Measurements from ENCODE around the gene VWCE. TPM values are rescaled to one million over a fixed set of nuclear protein-coding genes. Genes with fewer than 3 reads are reported as not detected.

The VWCE gene
- total and polyA plus RNA-seq, 9 of the 15 experiments (the other 6 are each of a cell fraction or from before 2014, with no cell fraction given), result 0.06 to 1.6 (median 0.63) TPM; not detected in 1

DNA sequence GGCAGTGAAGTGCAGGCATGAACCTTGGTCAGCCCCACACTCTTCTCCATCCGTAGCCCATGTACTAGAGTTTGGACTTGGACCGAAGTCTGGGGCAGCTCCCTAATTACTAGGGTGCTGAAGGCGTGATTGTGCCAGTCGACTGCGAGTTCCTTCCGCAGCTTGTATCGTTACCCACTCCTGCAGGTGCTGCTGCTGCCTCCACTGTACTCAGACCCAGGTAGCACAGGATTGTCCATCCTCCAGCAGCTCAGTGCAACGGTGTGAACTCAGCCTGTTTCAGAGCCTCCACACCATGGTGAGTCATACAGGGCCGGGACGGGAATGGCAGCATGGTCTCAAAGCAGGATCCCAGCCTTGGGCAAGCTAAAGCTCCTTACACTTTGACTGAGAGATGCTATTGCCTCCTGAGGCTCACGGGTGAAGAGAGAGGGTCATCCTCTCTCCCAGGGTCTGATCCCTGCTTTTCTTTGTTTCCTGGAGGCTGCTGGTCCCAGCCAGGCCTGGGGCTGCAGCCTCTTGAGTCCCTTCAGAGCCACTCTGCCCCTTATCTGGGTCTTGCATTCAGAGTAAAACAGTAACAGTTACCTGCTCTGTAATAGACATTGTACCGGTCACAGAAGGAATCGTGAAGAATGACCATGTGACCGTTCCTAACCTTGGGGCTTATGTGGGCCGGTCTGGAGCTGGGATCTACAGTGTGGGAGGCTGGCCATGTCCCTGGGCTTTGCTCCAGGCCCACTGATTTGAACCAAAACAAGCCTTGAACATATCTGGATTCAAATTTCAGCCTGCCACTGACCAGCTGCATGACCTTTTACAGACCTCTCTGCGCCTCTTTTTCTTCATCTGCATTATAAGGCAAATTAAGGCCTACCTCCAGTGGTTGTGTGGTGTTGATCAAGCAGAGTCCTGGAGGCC is 39.6 kb upstream of the VWCE start (continued):
- TF ChIP-seq CREM (IDR thresholded peaks at IDR 0.05; ENCODE audit: low read depth) (0 out of 2 replicates have a peak, but pooled peaks have one; percentile 9), NUFIP1 (IDR thresholded peaks at IDR 0.05; ENCODE audit: partially characterized antibody) (no peak), CBFA2T2 (conservative IDR thresholded peaks at IDR 0.05) (peak; percentile 50; the same call in 1 of the 2 replicates), STAT5B (CRISPR knock-in tag; IDR thresholded peaks at IDR 0.05) (no peak), NFYB (IDR thresholded peaks at IDR 0.05; ENCODE audit: extremely low read depth, insufficient read length) (no peak), SMARCA4 (IDR thresholded peaks at IDR 0.05) (peak; percentile 16; the same call in 1 of the 2 replicates), ZNF75A (CRISPR knock-in tag; IDR thresholded peaks at IDR 0.05) (no peak), THRAP3 (IDR thresholded peaks at IDR 0.05; ENCODE audit: borderline replicate concordance) (no peak), E2F3 (CRISPR knock-in tag; IDR thresholded peaks at IDR 0.05) (no peak), EHMT2 (IDR thresholded peaks at IDR 0.05) (0 out of 2 replicates have a peak, but pooled peaks have one; percentile 25), KDM1A (IDR thresholded peaks at IDR 0.05) (peak; percentile 72 to 76; a peak in 3 of 4 replicates), ZKSCAN8 (CRISPR knock-in tag; IDR thresholded peaks at IDR 0.05) (no peak), ZNF766 (CRISPR knock-in tag; conservative IDR thresholded peaks at IDR 0.05) (peak; percentile 61; the same call in 1 of the 2 replicates), TCF3 (CRISPR knock-in tag; IDR thresholded peaks at IDR 0.05) (0 out of 2 replicates have a peak, but pooled peaks have one; percentile 2), DMBX1 (CRISPR knock-in tag; IDR thresholded peaks at IDR 0.05; ENCODE audit: borderline replicate concordance) (peak; percentile 57; the same call in 1 of the 2 replicates), TAF1 (IDR thresholded peaks at IDR 0.05; ENCODE audit: control insufficient read depth, extremely low read depth, insufficient read depth, low read length, severe bottlenecking) (peak; percentile 15), SRSF1 (IDR thresholded peaks at IDR 0.05; ENCODE audit: low read depth, low read length) (no peak), CBX3 (IDR thresholded peaks at IDR 0.05; ENCODE audit: borderline replicate concordance in 1 of 2, low read length in 2 of 2) (0 out of 3 replicates have a peak, but pooled peaks of 1 of the 2 experiments have one; percentile 14)
- TF ChIP-seq, protein P1, sequence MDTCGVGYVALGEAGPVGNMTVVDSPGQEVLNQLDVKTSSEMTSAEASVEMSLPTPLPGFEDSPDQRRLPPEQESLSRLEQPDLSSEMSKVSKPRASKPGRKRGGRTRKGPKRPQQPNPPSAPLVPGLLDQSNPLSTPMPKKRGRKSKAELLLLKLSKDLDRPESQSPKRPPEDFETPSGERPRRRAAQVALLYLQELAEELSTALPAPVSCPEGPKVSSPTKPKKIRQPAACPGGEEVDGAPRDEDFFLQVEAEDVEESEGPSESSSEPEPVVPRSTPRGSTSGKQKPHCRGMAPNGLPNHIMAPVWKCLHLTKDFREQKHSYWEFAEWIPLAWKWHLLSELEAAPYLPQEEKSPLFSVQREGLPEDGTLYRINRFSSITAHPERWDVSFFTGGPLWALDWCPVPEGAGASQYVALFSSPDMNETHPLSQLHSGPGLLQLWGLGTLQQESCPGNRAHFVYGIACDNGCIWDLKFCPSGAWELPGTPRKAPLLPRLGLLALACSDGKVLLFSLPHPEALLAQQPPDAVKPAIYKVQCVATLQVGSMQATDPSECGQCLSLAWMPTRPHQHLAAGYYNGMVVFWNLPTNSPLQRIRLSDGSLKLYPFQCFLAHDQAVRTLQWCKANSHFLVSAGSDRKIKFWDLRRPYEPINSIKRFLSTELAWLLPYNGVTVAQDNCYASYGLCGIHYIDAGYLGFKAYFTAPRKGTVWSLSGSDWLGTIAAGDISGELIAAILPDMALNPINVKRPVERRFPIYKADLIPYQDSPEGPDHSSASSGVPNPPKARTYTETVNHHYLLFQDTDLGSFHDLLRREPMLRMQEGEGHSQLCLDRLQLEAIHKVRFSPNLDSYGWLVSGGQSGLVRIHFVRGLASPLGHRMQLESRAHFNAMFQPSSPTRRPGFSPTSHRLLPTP (IDR thresholded peaks at IDR 0.05; ENCODE audit: borderline replicate concordance, extremely low read depth, insufficient read length), result no peak
- TF ChIP-seq, protein P2, sequence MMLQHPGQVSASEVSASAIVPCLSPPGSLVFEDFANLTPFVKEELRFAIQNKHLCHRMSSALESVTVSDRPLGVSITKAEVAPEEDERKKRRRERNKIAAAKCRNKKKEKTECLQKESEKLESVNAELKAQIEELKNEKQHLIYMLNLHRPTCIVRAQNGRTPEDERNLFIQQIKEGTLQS (IDR thresholded peaks at IDR 0.05), result peak; percentile 92
- TF ChIP-seq, protein P2 (CRISPR knock-in tag; conservative IDR thresholded peaks at IDR 0.05), result no peak
- TF ChIP-seq, protein P3, sequence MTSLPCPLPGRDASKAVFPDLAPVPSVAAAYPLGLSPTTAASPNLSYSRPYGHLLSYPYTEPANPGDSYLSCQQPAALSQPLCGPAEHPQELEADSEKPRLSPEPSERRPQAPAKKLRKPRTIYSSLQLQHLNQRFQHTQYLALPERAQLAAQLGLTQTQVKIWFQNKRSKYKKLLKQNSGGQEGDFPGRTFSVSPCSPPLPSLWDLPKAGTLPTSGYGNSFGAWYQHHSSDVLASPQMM (CRISPR knock-in tag; IDR thresholded peaks at IDR 0.05), result no peak
